Effector memory CD4-positive, alpha-beta T cell (primary cell): ENCODE data around the gene MT1A.

Source experiments
- DNase-seq, 3 donors: peaks; one replicate each; pipeline ENCODE4 v3.0.0-alpha.2; 2020
- H3K27ac ChIP-seq: 2 replicates; pipeline ENCODE4 v1.7.0; 2013; ENCODE audit warnings: mild to moderate bottlenecking, low read length, moderate library complexity; ENCODE audit not compliant: insufficient read depth, poor library complexity, severe bottlenecking
- H3K27me3 ChIP-seq: replicated peaks from 2 replicates; pipeline ENCODE4 v1.7.0; 2013; ENCODE audit warnings: mild to moderate bottlenecking, low read length; ENCODE audit not compliant: insufficient read depth, control insufficient read depth, poor library complexity, severe bottlenecking
- H3K36me3 ChIP-seq: 2 replicates; pipeline ENCODE4 v1.7.0; 2013; ENCODE audit warnings: mild to moderate bottlenecking, low read length, moderate library complexity; ENCODE audit not compliant: control insufficient read depth, insufficient read depth
- H3K4me1 ChIP-seq: 2 replicates; pipeline ENCODE4 v1.7.0; 2013; ENCODE audit warnings: low read length, mild to moderate bottlenecking; ENCODE audit not compliant: control insufficient read depth, insufficient read depth, poor library complexity, severe bottlenecking
- H3K4me3 ChIP-seq: 2 replicates; pipeline ENCODE4 v1.7.0; 2013; ENCODE audit warnings: low read length, low read depth, mild to moderate bottlenecking; ENCODE audit not compliant: insufficient read depth, poor library complexity, severe bottlenecking
- H3K9me3 ChIP-seq: 2 replicates; pipeline ENCODE4 v1.7.0; 2013; ENCODE audit warnings: mild to moderate bottlenecking, low read length, moderate library complexity; ENCODE audit not compliant: control insufficient read depth

MT1A gene

GRCh38 chr16:56630134-56630533, 8.3 kb upstream of the MT1A start:
- Histone ChIP-seq H3K4me3 (no peak overlapping the region), H3K27me3 (peaks cover 43% of the 10 kb centered on the region), H3K36me3 (no peaks in the 10 kb centered on the region), H3K9me3 (no peaks in the 10 kb centered on the region), H3K4me1 (peaks cover 21% of the 10 kb centered on the region), H3K27ac (no peak overlapping the region)
- DNase-seq, result no peak

- H3K27ac ChIP-seq, result no peak overlapping the region
- peaks cover 20% of the 10 kb centered on the region for H3K4me1 ChIP-seq
- no peaks in the 10 kb centered on the region for H3K9me3 ChIP-seq
- H3K27me3 ChIP-seq, result peaks cover 54% of the 10 kb centered on the region
- H3K4me3 ChIP-seq, result no peak overlapping the region
- no peaks in the 10 kb centered on the region for H3K36me3 ChIP-seq
- no peak for DNase-seq
Observed at GRCh38 chr16:56631197-56631596, 7.3 kb upstream of the MT1A start.

GRCh38 chr16:56631832-56632155, 6.7 kb upstream of the MT1A start:
- H3K4me1 ChIP-seq, result peaks cover 20% of the 10 kb centered on the region
- H3K36me3 ChIP-seq, result no peaks in the 10 kb centered on the region
- H3K9me3 ChIP-seq, result no peaks in the 10 kb centered on the region
- H3K27ac ChIP-seq, result no peak overlapping the region
- no peak for DNase-seq
- peaks cover 58% of the 10 kb centered on the region for H3K27me3 ChIP-seq
- H3K4me3 ChIP-seq, result peak overlapping the region; percentile 29

GRCh38 chr16:56632156-56632847, 6.2 kb upstream of the MT1A start, which contains the start of gene MT1M:
TSS of gene MT1M (plus strand) at chr16:56632659. CDS start at chr16:56632732, 73 bp downstream.
- H3K4me1 ChIP-seq, result peaks cover 20% of the 10 kb centered on the region
- no peaks in the 10 kb centered on the region for H3K36me3 ChIP-seq
- H3K9me3 ChIP-seq, result no peaks in the 10 kb centered on the region
- no peak for DNase-seq
- H3K27ac ChIP-seq, result no peak within 1 kb of the TSS
- peaks cover 58% of the 10 kb centered on the region for H3K27me3 ChIP-seq
- H3K4me3 ChIP-seq, result peak within 1 kb of the TSS; percentile 29

- no peaks in the 10 kb centered on the region for H3K36me3 ChIP-seq
- DNase-seq, result no peak
- no peak overlapping the region for H3K27ac ChIP-seq
- H3K9me3 ChIP-seq, result no peaks in the 10 kb centered on the region
- peaks cover 23% of the 10 kb centered on the region for H3K4me1 ChIP-seq
- H3K27me3 ChIP-seq, result peaks cover 62% of the 10 kb centered on the region
- H3K4me3 ChIP-seq, result no peak overlapping the region
Observed at GRCh38 chr16:56632848-56633365, 5.6 kb upstream of the MT1A start.

GRCh38 chr16:56633535-56633934, 4.9 kb upstream of the MT1A start:
- DNase-seq, result no peak
- Histone ChIP-seq H3K36me3 (no peaks in the 10 kb centered on the region), H3K27me3 (peaks cover 69% of the 10 kb centered on the region), H3K27ac (no peak overlapping the region), H3K4me1 (peaks cover 28% of the 10 kb centered on the region), H3K9me3 (no peaks in the 10 kb centered on the region), H3K4me3 (no peak overlapping the region)

GRCh38 chr16:56634715-56635440, 3.6 kb upstream of the MT1A start:
- DNase-seq, result no peak
- Histone ChIP-seq H3K4me3 (no peak overlapping the region), H3K9me3 (no peaks in the 10 kb centered on the region), H3K36me3 (no peaks in the 10 kb centered on the region), H3K4me1 (peaks cover 28% of the 10 kb centered on the region), H3K27me3 (peaks cover 74% of the 10 kb centered on the region), H3K27ac (no peak overlapping the region)

- Histone ChIP-seq H3K27ac (no peak overlapping the region), H3K4me1 (peaks cover 28% of the 10 kb centered on the region), H3K9me3 (no peaks in the 10 kb centered on the region), H3K36me3 (no peaks in the 10 kb centered on the region), H3K27me3 (peaks cover 73% of the 10 kb centered on the region), H3K4me3 (no peak overlapping the region)
- no peak for DNase-seq
Observed at GRCh38 chr16:56635441-56635967, 3.0 kb upstream of the MT1A start.

- Histone ChIP-seq H3K4me3 (no peak overlapping the region), H3K27ac (no peak overlapping the region), H3K9me3 (no peaks in the 10 kb centered on the region), H3K4me1 (peaks cover 27% of the 10 kb centered on the region), H3K36me3 (no peaks in the 10 kb centered on the region), H3K27me3 (peaks cover 62% of the 10 kb centered on the region)
- DNase-seq, result no peak
Observed at GRCh38 chr16:56636616-56637413, 1.7 kb upstream of the MT1A start.
